Lower lobe of right lung (tissue), 2 donors: ENCODE data around the gene TIMP2. TPM values are rescaled to one million over a fixed set of nuclear protein-coding genes. Genes with fewer than 3 reads are reported as not detected.
A peak's percentile ranks its signal among the peaks of the same experiment; 100 is the strongest.
"Not testable (repeated sequence)": the region's sequence is repeated elsewhere in the genome, so short reads cannot be mapped to it uniquely, and the experiment has no call there.

Source experiments
- ATAC-seq, 2 donors: fragments of 200-7000 bp; cut with Tn5 transposase; one replicate each; pipeline ENCODE4 v1.9.1; 2020 to 2022; ENCODE audit warnings: mild to moderate bottlenecking in 2 of 2, moderate library complexity in 2 of 2
- DNase-seq: peaks from one replicate; pipeline ENCODE4 v3.0.0-alpha.2; 2020
- H3K27ac ChIP-seq: fragments of 200-600 bp; one replicate; pipeline ENCODE4 v1.8.0; 2022
- H3K27me3 ChIP-seq: fragments of 200-600 bp; one replicate; pipeline ENCODE4 v1.8.0; 2022; ENCODE audit warnings: low read depth
- H3K36me3 ChIP-seq: fragments of 200-600 bp; one replicate; pipeline ENCODE4 v1.8.0; 2022; ENCODE audit warnings: mild to moderate bottlenecking
- H3K4me1 ChIP-seq: fragments of 200-600 bp; one replicate; pipeline ENCODE4 v1.8.0; 2022
- H3K4me3 ChIP-seq: fragments of 200-600 bp; one replicate; pipeline ENCODE4 v1.8.0; 2022; ENCODE audit warnings: mild to moderate bottlenecking
- H3K9me3 ChIP-seq: fragments of 200-600 bp; one replicate; pipeline ENCODE4 v1.8.0; 2022
- intact Hi-C: fragments of 100-400 bp; cut with DNase I; formaldehyde crosslinking; loops from one replicate; pipeline ENCODE4 v1.11.0; 2022
- total RNA-seq: library from RNA; stranded (reverse); fragmentation: NEBNext Ultra II Directional; extraction: Animal tissue kit (Norgen Biotek cat#: 25700); gene quantifications from one replicate; pipeline ENCODE4 v1.2.1, GENCODE V29; 2021
- TF ChIP-seq, protein P1 (sequence below): fragments of 200-600 bp; IDR thresholded peaks from one replicate; pipeline ENCODE4 v1.8.0; 2022; ENCODE audit warnings: antibody characterized with exemption, mild to moderate bottlenecking
- donor health status: DM: no; HTN: yes; CAD: no; lungs with severe emphysema.

Gene TIMP2
- total RNA-seq, 1 donor from 2014 or later: 260 TPM

DNA sequence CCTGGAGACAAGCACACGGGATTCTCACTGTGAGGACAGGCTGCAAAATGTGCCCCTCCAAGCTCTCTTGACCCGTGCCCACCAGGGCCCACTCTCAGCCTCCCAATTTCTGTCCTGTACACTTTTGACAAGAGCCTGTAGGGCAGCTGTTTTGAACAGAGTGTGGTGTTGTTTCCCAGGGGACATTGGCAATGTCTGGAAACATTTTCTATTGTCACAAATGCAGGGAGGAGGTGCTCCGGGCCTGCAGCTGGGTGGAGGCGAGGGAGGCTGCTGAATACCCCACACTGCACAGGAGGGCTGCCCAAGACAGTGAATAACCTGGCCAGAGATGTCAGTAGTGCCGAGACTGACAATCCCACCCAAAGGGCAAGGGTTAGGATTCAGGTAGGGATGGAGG, 32.7 kb downstream of the TIMP2 start:
- H3K4me3 ChIP-seq: no peak overlapping the region
- H3K36me3 ChIP-seq: no peaks in the 10 kb centered on the region
- H3K4me1 ChIP-seq: peaks cover 74% of the 10 kb centered on the region
- H3K9me3 ChIP-seq: no peaks in the 10 kb centered on the region
- intact Hi-C loops: no loop called here
- no peaks in the 10 kb centered on the region for H3K27me3 ChIP-seq
- TF ChIP-seq, protein P1, sequence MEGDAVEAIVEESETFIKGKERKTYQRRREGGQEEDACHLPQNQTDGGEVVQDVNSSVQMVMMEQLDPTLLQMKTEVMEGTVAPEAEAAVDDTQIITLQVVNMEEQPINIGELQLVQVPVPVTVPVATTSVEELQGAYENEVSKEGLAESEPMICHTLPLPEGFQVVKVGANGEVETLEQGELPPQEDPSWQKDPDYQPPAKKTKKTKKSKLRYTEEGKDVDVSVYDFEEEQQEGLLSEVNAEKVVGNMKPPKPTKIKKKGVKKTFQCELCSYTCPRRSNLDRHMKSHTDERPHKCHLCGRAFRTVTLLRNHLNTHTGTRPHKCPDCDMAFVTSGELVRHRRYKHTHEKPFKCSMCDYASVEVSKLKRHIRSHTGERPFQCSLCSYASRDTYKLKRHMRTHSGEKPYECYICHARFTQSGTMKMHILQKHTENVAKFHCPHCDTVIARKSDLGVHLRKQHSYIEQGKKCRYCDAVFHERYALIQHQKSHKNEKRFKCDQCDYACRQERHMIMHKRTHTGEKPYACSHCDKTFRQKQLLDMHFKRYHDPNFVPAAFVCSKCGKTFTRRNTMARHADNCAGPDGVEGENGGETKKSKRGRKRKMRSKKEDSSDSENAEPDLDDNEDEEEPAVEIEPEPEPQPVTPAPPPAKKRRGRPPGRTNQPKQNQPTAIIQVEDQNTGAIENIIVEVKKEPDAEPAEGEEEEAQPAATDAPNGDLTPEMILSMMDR: no peak
- H3K27ac ChIP-seq: peak overlapping the region; percentile 56
- DNase-seq (no peak), ATAC-seq (no peak)

DNA sequence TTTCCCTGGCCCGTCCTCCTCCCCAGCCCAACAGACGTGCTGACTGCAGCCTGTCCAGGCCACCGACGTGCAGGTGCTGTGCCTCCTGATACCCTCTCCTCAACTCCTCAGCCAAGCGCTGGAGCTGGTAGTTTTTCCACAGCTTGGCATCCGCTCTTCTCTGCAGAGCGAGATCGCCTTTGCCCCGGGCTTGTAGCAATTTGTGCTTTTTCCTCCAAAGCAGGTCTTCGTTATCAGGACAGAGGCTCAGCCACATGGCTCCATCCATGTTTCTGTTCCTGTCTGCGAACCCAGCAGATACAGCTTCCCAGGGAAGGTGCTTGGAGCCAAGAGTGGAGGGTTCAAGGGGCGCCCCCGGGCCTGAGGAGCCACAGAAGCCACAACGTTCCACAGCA, 33.1 kb downstream of the TIMP2 start:
- Histone ChIP-seq H3K9me3 (no peaks in the 10 kb centered on the region), H3K27me3 (no peaks in the 10 kb centered on the region), H3K4me3 (no peak overlapping the region), H3K36me3 (no peaks in the 10 kb centered on the region), H3K4me1 (peaks cover 74% of the 10 kb centered on the region), H3K27ac (peak overlapping the region; percentile 56)
- intact Hi-C loops: no loop called here
- TF ChIP-seq, protein P1: no peak
- no peak for ATAC-seq
- no peak for DNase-seq

DNA sequence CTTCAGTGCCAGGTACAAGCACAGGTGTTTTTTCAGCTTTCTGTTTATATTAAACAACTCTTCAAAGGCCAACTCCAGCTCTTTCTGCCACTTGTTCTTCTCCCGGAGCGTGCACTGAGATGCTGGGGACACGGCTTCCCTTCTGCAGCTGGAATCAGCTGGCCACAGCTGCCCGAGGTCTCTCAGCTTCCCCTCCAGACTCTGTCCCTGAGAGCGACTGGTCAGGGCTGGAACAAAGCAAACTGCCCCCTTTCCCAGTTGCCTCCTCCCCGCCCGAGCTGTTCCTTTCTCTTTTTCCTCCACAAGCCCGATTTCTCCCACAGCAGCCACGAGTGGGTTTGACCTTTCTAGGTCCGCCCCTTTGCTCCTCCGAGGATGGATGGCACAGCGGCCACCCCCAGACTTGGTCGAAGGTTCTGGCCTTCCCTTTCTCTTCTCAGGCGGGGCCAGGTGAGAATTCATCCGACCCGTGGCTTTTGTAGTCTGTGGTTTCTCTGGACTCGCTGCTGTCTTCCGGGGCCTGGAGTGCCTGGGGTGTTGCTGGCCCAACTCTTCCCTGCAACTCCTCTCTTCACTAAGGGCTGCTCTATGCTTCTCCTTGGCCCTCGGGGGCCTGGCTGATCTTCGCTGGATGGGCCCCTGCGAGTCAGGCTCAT, 33.7 kb downstream of the TIMP2 start:
- TF ChIP-seq, protein P1: no peak
- H3K9me3 ChIP-seq: no peaks in the 10 kb centered on the region
- peak in 1 of 2 donors; percentile 42 for ATAC-seq
- H3K27ac ChIP-seq: peak overlapping the region; percentile 56
- no peaks in the 10 kb centered on the region for H3K27me3 ChIP-seq
- DNase-seq: no peak
- no peaks in the 10 kb centered on the region for H3K36me3 ChIP-seq
- intact Hi-C loops: no loop called here
- peaks cover 69% of the 10 kb centered on the region for H3K4me1 ChIP-seq
- H3K4me3 ChIP-seq: no peak overlapping the region

DNA sequence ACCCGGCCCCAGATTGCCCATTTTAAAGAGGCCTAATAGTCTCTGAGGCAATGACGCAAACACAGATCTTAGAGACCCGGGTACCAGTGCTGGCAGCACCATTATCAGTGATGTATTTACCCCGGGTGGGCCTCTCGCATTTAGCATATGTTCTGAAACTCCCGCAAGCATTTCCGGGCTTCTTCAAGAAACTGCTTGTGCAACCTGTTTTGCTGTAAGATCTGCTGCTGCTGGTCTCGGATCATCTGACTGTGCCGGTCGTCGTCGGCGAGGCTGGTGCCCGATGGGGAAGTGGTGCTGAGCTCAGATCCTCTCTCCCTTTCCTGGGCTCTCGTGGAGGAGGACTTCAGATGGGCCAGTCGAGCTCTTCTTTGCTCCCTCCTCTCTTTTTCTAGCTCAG, 34.7 kb downstream of the TIMP2 start:
- ATAC-seq (peak; percentile 75 to 87), DNase-seq (peak; percentile 89)
- H3K27me3 ChIP-seq: no peaks in the 10 kb centered on the region

DNA sequence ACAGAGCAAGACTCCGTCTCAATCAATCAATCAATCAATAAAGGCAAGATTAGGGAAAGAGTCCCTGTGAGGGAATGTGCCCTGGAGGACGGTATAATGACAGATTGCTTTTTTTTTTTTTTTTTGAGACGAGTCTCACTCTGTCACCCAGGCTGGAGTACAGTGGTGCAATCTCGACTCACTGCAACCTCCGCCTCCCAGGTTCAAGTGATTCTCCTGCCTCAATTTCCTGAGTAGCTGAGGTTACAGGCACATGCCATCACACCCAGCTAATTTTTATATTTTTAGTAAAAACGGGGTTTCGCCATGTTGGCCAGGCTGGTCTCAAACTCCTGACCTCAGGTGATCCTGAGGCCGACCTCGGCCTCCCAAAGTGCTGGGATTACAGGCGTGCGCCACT, 35.1 kb downstream of the TIMP2 start:
- H3K4me3 ChIP-seq, intact Hi-C loops, H3K9me3 ChIP-seq, DNase-seq, H3K36me3 ChIP-seq, H3K27me3 ChIP-seq: not testable (repeated sequence)
- Histone ChIP-seq H3K27ac (peak overlapping the region; percentile 56), H3K4me1 (peaks cover 61% of the 10 kb centered on the region)
- peak in 1 of 2 donors; percentile 18 for ATAC-seq

More for the DNA sequence above, 34.7 kb downstream of the TIMP2 start:
- TF ChIP-seq, protein P1: no peak
- intact Hi-C loops: no loop called here
- Histone ChIP-seq H3K4me1 (peaks cover 61% of the 10 kb centered on the region), H3K36me3 (no peaks in the 10 kb centered on the region), H3K9me3 (no peaks in the 10 kb centered on the region), H3K4me3 (no peak overlapping the region), H3K27ac (peak overlapping the region; percentile 56)

DNA sequence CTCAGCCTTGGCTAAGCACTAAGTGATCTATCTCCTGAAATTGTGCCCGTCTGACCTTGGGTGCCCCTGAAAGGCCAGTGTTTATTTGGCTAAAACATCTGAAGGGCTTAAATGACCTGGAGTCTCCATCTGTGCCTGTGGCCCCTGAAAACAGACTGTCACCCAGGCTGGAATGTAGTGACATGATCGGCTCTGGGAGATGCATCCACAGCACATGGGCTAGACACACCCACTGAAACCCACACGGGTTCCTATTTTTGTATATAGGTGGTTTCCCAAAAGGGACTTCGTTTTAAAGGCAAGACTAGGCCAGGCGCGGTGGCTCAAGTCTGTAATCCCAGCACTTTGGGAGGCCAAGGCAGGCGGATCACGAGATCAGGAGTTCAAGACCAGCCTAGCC, 35.7 kb downstream of the TIMP2 start:
- Histone ChIP-seq H3K4me3 (no peak overlapping the region), H3K36me3 (no peaks in the 10 kb centered on the region), H3K27ac (peak overlapping the region; percentile 56), H3K4me1 (peaks cover 61% of the 10 kb centered on the region), H3K27me3 (no peaks in the 10 kb centered on the region), H3K9me3 (no peaks in the 10 kb centered on the region)
- ATAC-seq (peak; percentile 20 to 28), DNase-seq (no peak)
- TF ChIP-seq, protein P1: no peak
- intact Hi-C loops: no loop called here
